ENCODE measurements around the gene NPAS3. TPM values are rescaled to one million over a fixed set of nuclear protein-coding genes. Genes with fewer than 3 reads are reported as not detected.

NPAS3 gene
- total and polyA plus RNA-seq, 2 of the 8 experiments (the other 6 are each of a cell fraction or from before 2014, with no cell fraction given): 0.11 to 0.60 TPM

- no peak for TF ChIP-seq CHD7 (IDR thresholded peaks at IDR 0.05; ENCODE audit: insufficient replicate concordance, low read length)
- no peak for TF ChIP-seq SUZ12 (IDR thresholded peaks at IDR 0.05; ENCODE audit: low read length)
- no peak for TF ChIP-seq MAX (IDR thresholded peaks at IDR 0.05)
- no peak for TF ChIP-seq SAP30 (IDR thresholded peaks at IDR 0.05; ENCODE audit: insufficient read depth, insufficient replicate concordance, low read length)
- TF ChIP-seq KDM5A (IDR thresholded peaks at IDR 0.05; ENCODE audit: low read length): no peak
Observed at GRCh38 chr14:33704481-33704880, 765.8 kb downstream of the NPAS3 start (continued).

All from H1 (cell line).